Erythroblast (primary cell): ENCODE results near the gene UNC5CL.

Source experiments
- GATA1 ChIP-seq: IDR thresholded peaks from 2 replicates; pipeline ENCODE4 v1.6.1; 2011; ENCODE audit warnings: low read depth, mild to moderate bottlenecking, control low read depth, low read length, moderate library complexity
- POLR2A ChIP-seq: IDR thresholded peaks from 2 replicates; pipeline ENCODE4 v1.6.1; 2011; ENCODE audit warnings: mild to moderate bottlenecking, low read length

DNA sequence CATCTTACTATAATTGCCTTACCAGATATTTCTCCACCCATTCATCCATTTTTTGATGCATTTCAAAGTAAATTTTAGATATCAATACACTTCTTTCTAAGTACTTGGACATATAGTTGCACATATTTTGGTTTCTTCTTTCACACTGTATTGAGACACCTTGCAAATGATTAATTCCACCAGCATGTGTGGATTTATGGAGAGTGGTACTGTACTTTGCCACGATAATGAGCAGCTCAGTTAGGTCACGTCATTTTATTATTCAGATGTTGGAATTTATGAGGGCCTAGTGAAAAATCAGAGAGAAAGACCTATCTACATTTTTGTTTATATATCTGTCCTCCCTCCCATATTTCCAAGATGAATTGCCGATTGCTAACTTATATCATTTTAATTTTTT lies 39.1 kb upstream of the UNC5CL start:
- TF ChIP-seq POLR2A, result no peak
- no peak for TF ChIP-seq GATA1
